Coronary artery (tissue), 2 donors: ENCODE data around the gene LPO.
A peak's percentile ranks its signal among the peaks of the same experiment; 100 is the strongest.

Experiments
- DNase-seq: peaks from one replicate; pipeline ENCODE4 v3.0.0-alpha.2; 2017; ENCODE audit warnings: low spot score
- H3K27ac ChIP-seq, 2 donors: fragments of 200-600 bp; sonication (generic); one replicate each; pipeline ENCODE4 v1.5.1; 2016 to 2019
- H3K4me3 ChIP-seq: fragments of 200-600 bp; sonication (generic); 2 replicates; pipeline ENCODE4 v1.5.1; 2016; ENCODE audit warnings: mild to moderate bottlenecking, moderate library complexity
- TF ChIP-seq, protein P1 (sequence below): fragments of 200-600 bp; sonication (generic); IDR thresholded peaks from one replicate; pipeline ENCODE4 v1.5.1; 2019; ENCODE audit warnings: antibody characterized with exemption

The LPO gene

GRCh38 chr17:58210922-58211321 is 27.5 kb upstream of the LPO start:
- TF ChIP-seq, protein P1, sequence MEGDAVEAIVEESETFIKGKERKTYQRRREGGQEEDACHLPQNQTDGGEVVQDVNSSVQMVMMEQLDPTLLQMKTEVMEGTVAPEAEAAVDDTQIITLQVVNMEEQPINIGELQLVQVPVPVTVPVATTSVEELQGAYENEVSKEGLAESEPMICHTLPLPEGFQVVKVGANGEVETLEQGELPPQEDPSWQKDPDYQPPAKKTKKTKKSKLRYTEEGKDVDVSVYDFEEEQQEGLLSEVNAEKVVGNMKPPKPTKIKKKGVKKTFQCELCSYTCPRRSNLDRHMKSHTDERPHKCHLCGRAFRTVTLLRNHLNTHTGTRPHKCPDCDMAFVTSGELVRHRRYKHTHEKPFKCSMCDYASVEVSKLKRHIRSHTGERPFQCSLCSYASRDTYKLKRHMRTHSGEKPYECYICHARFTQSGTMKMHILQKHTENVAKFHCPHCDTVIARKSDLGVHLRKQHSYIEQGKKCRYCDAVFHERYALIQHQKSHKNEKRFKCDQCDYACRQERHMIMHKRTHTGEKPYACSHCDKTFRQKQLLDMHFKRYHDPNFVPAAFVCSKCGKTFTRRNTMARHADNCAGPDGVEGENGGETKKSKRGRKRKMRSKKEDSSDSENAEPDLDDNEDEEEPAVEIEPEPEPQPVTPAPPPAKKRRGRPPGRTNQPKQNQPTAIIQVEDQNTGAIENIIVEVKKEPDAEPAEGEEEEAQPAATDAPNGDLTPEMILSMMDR = no peak
- Histone ChIP-seq H3K27ac (no peak overlapping the region), H3K4me3 (no peak overlapping the region)
- no peak for DNase-seq

- Histone ChIP-seq H3K4me3 (no peak overlapping the region), H3K27ac (no peak overlapping the region)
- TF ChIP-seq, protein P1 = no peak
- no peak for DNase-seq
Measured at GRCh38 chr17:58215685-58216084, 22.7 kb upstream of the LPO start.

- TF ChIP-seq, protein P1 = no peak
- Histone ChIP-seq H3K27ac (no peak overlapping the region), H3K4me3 (no peak overlapping the region)
- no peak for DNase-seq
Measured at GRCh38 chr17:58217766-58218165, 20.6 kb upstream of the LPO start.

GRCh38 chr17:58219007-58219788 is 19.2 kb upstream of the LPO start, which contains the start of gene MKS1:
Gene MKS1 (minus strand): TSS chr17:58219255. CDS start chr17:58219230, 25 bp downstream.
- H3K4me3 ChIP-seq = peak within 1 kb of the TSS; percentile 88

DNA sequence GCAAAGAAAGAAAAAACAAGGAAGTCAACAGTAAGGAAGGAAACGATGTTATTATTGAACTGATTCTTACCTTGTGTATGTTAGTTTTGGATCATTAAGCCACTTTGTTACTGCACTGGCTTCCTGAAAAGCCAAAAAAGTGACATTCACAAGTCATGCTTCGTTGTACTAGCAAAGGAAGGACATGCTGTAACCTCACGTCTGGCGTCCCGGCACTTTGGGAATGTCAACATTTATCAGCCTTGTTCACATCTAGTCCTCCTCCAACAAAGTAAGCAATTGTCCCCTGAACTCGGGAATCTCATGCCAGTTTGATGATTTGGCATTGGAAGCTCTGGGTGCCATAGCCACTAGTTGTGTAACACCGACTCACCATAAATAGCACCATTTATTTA is 18.6 kb upstream of the LPO start:
- H3K4me3 ChIP-seq = peak overlapping the region; percentile 88
- no peak for DNase-seq
- TF ChIP-seq, protein P1 = no peak
- H3K27ac ChIP-seq = peak overlapping the region in 1 of 2 donors; percentile 89

More at GRCh38 chr17:58219007-58219788, 19.2 kb upstream of the LPO start, which contains the start of gene MKS1:
- TF ChIP-seq, protein P1 = peak; percentile 62
- DNase-seq = peak; percentile 93
- H3K27ac ChIP-seq = peak within 1 kb of the TSS; percentile 59 to 89

GRCh38 chr17:58224315-58224714 is 14.1 kb upstream of the LPO start:
- TF ChIP-seq, protein P1 = no peak
- Histone ChIP-seq H3K27ac (no peak overlapping the region), H3K4me3 (no peak overlapping the region)
- no peak for DNase-seq

DNA sequence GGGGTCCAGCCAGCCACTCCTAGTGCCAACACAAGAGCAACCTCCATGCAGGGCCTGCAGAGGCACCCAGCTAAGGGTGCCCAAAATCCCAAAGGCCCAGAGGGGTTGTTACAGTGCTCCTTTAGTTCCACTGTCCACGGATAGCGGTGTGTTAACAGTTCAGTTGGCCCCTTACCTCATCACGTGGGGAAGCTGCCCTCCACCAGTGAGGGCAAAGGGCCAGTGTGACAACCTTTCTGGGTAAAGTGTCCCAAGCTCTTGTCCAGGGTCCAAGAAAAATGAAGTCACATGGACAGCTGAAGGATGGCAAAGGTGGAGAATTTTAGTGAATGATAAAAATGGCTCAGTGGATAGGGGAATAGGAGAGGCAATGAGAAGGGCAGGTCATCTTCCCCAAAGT is 10.7 kb upstream of the LPO start:
- TF ChIP-seq, protein P1 = no peak
- no peak overlapping the region for H3K27ac ChIP-seq
- DNase-seq = no peak
- H3K4me3 ChIP-seq = no peak overlapping the region
